ENCODE results near the gene STRN4. TPM values are rescaled to one million over a fixed set of nuclear protein-coding genes. Genes with fewer than 3 reads are reported as not detected.

The STRN4 gene
- polyA plus RNA-seq, 1 experiment: 48.1 TPM

DNA sequence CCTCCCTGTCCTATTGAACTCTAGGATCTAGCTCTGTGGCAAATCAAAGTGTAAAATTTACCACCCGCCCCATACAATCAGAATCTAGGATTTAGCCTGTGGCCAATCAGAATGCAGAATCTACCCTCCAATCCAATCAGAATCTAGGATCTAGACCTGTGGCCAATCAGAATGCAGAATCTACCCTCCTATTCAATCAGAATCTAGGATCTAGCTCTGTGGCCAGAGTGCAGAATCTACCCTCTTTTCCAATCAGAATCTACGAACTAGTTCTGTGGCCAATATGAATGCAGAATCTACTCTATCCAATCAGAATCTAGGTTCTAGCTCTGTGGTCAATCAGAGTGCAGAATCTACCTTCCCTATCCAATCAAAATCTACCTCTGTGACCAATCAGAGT lies 55.1 kb downstream of the STRN4 start:
- ChIA-PET POLR2A (no interaction called here), CTCF (interaction anchor here (0.6 to 6.9 kb wide), 2 partner anchors 13 to 147 kb away, joined by 3 to 47 read pairs; no protein-coding TSS in a partner anchor)
- Histone ChIP-seq H3K27me3 (ENCODE audit: control insufficient read depth, insufficient read depth, low read length) (no peaks in the 10 kb centered on the region), H3K4me3 (ENCODE audit: low read depth, low read length) (no peak overlapping the region), H3K27ac (ENCODE audit: low read depth, low read length) (no peak overlapping the region), H3K9me3 (ENCODE audit: control insufficient read depth, insufficient read depth, low read length) (no peaks in the 10 kb centered on the region)
- DNase-seq (ENCODE audit: low read depth, low spot score): no peak
- TF ChIP-seq, protein P1, sequence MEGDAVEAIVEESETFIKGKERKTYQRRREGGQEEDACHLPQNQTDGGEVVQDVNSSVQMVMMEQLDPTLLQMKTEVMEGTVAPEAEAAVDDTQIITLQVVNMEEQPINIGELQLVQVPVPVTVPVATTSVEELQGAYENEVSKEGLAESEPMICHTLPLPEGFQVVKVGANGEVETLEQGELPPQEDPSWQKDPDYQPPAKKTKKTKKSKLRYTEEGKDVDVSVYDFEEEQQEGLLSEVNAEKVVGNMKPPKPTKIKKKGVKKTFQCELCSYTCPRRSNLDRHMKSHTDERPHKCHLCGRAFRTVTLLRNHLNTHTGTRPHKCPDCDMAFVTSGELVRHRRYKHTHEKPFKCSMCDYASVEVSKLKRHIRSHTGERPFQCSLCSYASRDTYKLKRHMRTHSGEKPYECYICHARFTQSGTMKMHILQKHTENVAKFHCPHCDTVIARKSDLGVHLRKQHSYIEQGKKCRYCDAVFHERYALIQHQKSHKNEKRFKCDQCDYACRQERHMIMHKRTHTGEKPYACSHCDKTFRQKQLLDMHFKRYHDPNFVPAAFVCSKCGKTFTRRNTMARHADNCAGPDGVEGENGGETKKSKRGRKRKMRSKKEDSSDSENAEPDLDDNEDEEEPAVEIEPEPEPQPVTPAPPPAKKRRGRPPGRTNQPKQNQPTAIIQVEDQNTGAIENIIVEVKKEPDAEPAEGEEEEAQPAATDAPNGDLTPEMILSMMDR (IDR thresholded peaks at IDR 0.05; ENCODE audit: low read depth, low read length): no peak

DNA sequence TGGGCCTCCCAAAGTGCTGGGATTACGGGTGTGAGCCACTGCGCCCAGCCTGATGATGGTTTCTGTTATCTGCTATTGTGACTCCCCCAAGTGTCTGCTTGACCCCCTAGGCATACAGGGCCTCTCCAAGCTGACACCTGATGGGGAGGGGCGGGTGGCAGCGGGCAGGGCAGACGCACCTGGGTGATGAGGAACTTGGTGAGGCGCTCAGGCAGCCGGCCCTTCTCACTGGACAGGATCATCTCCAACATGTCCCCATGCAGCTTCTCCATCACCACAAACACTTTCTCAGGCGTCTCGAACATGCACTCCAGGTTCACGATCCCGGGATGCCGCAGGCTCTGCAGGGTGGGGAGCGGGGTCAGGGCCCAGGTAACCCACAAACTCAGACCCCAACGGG lies 56.9 kb downstream of the STRN4 start:
- CTCF ChIA-PET: no interaction called here

DNA sequence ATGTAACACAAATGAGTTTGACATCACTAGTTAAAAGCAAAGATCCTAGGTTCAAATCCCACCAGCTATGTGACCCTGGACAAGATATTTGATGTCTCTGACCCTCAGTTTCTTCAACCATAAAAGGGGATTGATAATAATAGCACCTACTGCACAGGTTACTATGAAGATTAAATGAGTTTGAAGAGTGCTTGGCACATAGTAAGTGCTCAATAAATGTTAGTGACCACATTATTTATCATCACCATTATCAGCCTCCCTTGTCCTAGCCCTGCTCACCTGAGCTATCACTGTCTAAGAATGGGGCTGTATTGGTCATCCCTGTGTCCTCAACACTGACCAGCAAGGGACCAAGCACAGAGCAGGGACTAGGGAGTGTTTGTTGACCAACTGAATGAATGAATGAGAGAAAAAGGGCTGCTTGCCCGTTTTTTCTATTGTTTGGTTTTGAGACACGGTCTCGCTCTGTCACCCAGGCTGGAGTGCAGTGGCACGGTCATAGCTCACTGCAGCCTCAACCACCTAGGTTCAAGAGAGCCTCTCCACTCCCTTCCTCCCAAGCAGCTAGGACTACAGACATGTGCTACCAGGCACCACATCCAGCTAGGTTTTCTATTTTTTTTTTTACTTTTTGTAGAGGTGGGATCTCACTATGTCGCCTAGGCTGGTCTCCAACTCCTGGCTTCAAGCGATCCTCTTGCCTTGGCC lies 58.7 kb downstream of the STRN4 start:
- POLR2A ChIA-PET: no interaction called here
- CTCF ChIA-PET: interaction anchor here (1.0 to 2.2 kb wide), 2 partner anchors 16 to 74 kb away, joined by 5 to 7 read pairs; no protein-coding TSS in a partner anchor
- H3K27ac ChIP-seq (ENCODE audit: low read depth, low read length): no peak overlapping the region
- no peak overlapping the region for H3K4me3 ChIP-seq (ENCODE audit: low read depth, low read length)
- TF ChIP-seq, protein P1 (IDR thresholded peaks at IDR 0.05; ENCODE audit: low read depth, low read length): no peak
- no peak for DNase-seq (ENCODE audit: low read depth, low spot score)
- H3K9me3 ChIP-seq (ENCODE audit: control insufficient read depth, insufficient read depth, low read length): no peaks in the 10 kb centered on the region
- H3K27me3 ChIP-seq (ENCODE audit: control insufficient read depth, insufficient read depth, low read length): no peaks in the 10 kb centered on the region

More for the DNA sequence above, 56.9 kb downstream of the STRN4 start:
- Histone ChIP-seq H3K27me3 (ENCODE audit: control insufficient read depth, insufficient read depth, low read length) (no peaks in the 10 kb centered on the region), H3K27ac (ENCODE audit: low read depth, low read length) (no peak overlapping the region), H3K9me3 (ENCODE audit: control insufficient read depth, insufficient read depth, low read length) (no peaks in the 10 kb centered on the region), H3K4me3 (ENCODE audit: low read depth, low read length) (no peak overlapping the region)
- TF ChIP-seq, protein P1 (IDR thresholded peaks at IDR 0.05; ENCODE audit: low read depth, low read length): no peak
- no peak for DNase-seq (ENCODE audit: low read depth, low spot score)
- POLR2A ChIA-PET: no interaction called here

DNA sequence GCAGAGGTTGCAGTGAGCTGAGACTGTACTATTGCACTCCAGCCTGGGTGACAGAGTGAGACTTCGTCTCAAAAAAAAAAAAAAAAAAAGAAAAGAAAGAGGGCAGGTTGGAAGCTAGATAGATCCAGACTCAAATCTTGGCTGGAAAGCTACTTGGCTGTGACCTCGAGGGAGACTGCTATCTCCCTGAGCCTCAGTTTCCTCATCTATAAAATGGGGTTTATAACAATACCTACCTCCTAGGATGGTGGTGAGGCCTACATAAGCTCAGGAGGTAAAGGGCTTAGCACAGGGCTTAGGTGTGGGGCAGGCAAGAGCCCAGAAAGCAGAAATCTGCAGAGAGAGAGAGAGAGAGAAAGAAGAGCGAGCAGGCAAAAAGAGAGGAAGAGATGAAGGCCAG lies 61.1 kb downstream of the STRN4 start:
- TF ChIP-seq, protein P1 (IDR thresholded peaks at IDR 0.05; ENCODE audit: low read depth, low read length): no peak
- ChIA-PET POLR2A (no interaction called here), CTCF (interaction anchor here (2.2 kb wide), 1 partner anchor 19 kb away, joined by 6 read pairs; no protein-coding TSS in a partner anchor)
- no peak overlapping the region for H3K4me3 ChIP-seq (ENCODE audit: low read depth, low read length)
- no peaks in the 10 kb centered on the region for H3K9me3 ChIP-seq (ENCODE audit: control insufficient read depth, insufficient read depth, low read length)
- no peaks in the 10 kb centered on the region for H3K27me3 ChIP-seq (ENCODE audit: control insufficient read depth, insufficient read depth, low read length)
- no peak for DNase-seq (ENCODE audit: low read depth, low spot score)
- H3K27ac ChIP-seq (ENCODE audit: low read depth, low read length): no peak overlapping the region

DNA sequence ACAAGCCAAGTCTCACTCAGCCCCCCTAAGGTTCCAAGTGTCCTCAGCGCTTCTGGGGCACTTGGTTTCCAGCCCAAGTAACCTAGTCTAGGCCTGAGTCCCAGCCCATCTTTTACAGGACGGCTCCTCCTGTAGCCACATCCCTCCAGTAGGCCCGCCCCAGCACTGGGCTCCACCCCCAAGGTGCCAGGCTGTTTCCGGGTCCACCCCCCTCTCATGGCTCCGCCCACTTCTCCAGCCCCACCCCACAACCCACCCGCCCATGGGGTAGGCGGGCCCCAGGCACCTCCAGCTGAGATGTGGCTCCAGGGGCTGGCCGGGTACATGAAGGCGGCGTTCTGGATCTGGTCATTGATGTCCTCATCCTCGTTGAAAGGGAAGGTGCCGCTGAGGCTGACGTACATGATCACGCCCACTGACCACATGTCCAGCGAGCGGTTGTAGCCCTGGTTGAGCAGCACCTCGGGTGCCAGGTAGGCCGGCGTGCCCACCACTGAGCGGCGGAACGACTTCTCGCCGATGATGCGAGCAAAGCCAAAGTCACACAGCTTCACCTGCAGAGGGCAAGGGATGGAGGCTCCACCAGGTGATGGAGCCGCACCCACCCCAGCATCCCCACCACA lies 68.0 kb downstream of the STRN4 start:
- no peak overlapping the region for H3K27ac ChIP-seq (ENCODE audit: low read depth, low read length)
- no peaks in the 10 kb centered on the region for H3K27me3 ChIP-seq (ENCODE audit: control insufficient read depth, insufficient read depth, low read length)
- ChIA-PET POLR2A (no interaction called here), CTCF (interaction anchor here (1.7 kb wide), 1 partner anchor 16 kb away, joined by 7 read pairs; no protein-coding TSS in a partner anchor)
- DNase-seq (ENCODE audit: low read depth, low spot score): no peak
- TF ChIP-seq, protein P1 (IDR thresholded peaks at IDR 0.05; ENCODE audit: low read depth, low read length): no peak
- no peaks in the 10 kb centered on the region for H3K9me3 ChIP-seq (ENCODE audit: control insufficient read depth, insufficient read depth, low read length)
- H3K4me3 ChIP-seq (ENCODE audit: low read depth, low read length): no peak overlapping the region

Data from AG04450 (cell line).